ENCODE data around the gene ABCB6.

The ABCB6 gene

DNA sequence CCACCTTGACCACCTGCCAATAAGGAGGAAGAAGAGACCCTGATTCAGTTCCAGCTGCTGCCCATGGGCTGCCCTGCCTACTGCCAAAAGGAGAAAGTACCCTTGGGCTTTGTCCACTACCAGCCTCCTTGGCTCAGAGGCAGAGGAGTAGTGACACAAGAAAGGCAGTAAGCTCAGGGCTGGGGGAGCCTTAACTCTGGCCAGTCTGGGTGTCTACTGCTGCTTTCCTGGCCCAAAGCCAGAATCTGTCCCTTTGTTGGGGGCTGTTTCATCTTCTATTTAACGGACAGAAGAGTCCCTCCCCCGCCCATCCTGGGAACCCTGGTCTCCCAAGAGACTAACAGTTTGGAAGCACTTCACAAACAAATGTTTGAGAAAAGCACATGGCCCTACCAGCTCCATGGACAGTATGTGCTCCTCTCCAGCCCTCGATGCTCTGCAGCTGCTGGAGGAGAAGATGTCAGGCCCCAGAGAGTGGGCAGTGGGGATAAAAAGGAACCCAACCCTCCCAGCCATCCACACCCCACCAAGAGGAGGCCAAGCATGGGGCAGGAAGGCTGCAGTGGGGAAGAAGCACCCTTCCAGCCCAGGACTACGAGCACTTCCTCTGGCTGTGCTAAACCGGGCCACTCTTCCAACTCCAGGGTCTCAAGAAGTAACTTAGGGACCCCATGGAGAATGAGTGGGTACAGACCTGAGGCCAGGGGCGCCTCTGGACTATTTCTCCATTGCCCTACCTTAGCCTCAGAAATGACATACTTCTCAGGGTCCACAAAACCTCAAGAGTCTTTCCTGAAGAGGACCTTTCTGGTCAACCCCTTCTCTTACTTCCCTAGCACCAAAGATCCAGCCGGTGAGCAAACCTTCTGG, 9.5 kb upstream of the ABCB6 start:
- H4K20me1 ChIP-seq: peaks cover 58% of the 10 kb centered on the region

DNA sequence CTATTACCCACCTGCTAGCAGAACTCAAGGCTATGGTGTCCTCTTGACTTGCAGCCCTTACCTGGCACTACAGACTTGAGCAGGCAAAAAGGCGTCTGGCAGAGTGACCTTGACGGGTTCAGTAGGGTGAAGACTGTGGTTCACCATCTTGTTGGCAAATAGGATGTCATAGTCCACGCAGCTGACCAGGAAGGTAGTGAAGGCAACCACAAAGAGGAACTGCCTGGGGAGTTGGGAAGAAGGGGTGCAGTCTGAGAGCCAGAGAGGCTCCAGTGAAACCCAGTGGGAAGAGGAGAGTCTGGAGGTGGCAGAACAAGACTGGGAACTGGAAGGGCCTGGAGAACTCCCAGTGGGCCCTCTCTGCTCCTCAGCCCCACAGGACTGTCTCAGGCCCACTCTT, 6.6 kb upstream of the ABCB6 start:
- Histone ChIP-seq H3K27me3 (no peaks in the 10 kb centered on the region), H3K4me1 (peaks cover 41% of the 10 kb centered on the region), H3K36me3 (peaks cover 61% of the 10 kb centered on the region), H3K9me3 (no peaks in the 10 kb centered on the region), H3K9ac (peak overlapping the region; percentile 18; the same call in 1 of the 2 replicates), H3K4me2 (peak overlapping the region; percentile 88), H3K27ac (peak overlapping the region; percentile 28; the same call in 1 of the 2 replicates), H4K20me1 (peaks cover 64% of the 10 kb centered on the region), H3K4me3 (no peak overlapping the region)
- TF ChIP-seq Cebpa-rat (IDR thresholded peaks at IDR 0.05): no peak

More for the DNA sequence above, 9.5 kb upstream of the ABCB6 start:
- H3K9ac ChIP-seq: peak overlapping the region; percentile 88
- peaks cover 48% of the 10 kb centered on the region for H3K36me3 ChIP-seq
- no peaks in the 10 kb centered on the region for H3K27me3 ChIP-seq
- peaks cover 58% of the 10 kb centered on the region for H3K4me1 ChIP-seq
- peak overlapping the region; percentile 86 for H3K4me3 ChIP-seq
- no peak for TF ChIP-seq Cebpa-rat (IDR thresholded peaks at IDR 0.05)
- peak overlapping the region; percentile 84 for H3K27ac ChIP-seq
- H3K4me2 ChIP-seq: peak overlapping the region; percentile 88
- no peaks in the 10 kb centered on the region for H3K9me3 ChIP-seq

DNA sequence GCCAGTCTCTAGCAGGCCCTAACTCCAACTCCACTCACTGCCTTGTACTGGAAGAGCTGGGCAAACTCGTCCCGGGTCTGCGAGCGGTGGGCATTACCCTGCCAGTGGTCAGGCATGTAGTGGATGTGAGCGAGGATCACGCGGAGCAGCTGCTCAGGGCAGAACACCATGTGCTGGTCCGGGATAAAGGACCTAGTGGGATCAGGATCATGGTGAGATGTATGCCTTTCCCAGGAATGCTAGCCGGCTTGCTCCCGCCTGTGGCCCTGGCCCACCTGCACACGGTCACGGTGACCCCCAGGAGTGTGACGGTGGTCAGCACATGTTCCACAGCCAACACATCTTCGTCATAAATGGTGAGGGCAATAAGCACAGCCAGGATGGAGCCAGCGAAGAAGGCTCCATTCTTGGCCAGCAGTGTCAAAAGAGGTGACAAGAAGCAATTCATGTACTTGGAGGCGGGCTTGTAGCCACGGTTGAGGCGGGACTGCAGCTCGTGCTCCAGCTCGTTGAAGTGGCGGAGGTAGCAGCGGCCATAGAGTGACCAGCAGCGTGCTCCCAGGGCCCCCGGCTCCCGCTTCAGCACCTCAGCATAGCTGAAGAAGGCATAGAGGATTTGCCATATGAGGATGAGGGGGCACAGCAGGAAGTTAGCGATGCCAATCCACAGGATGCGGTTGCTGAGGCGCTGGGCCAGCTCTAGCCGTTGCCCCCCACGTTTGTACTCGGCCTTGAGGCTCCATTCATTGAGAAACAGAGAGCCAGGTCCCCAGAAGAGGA, 5.3 kb upstream of the ABCB6 start:
- Histone ChIP-seq H3K9me3 (no peaks in the 10 kb centered on the region), H3K27ac (no peak overlapping the region), H4K20me1 (peaks cover 73% of the 10 kb centered on the region), H3K4me3 (no peak overlapping the region), H3K27me3 (no peaks in the 10 kb centered on the region), H3K9ac (no peak overlapping the region), H3K4me1 (peaks cover 52% of the 10 kb centered on the region), H3K36me3 (peaks cover 71% of the 10 kb centered on the region), H3K4me2 (no peak overlapping the region)
- TF ChIP-seq Cebpa-rat (IDR thresholded peaks at IDR 0.05): no peak

DNA sequence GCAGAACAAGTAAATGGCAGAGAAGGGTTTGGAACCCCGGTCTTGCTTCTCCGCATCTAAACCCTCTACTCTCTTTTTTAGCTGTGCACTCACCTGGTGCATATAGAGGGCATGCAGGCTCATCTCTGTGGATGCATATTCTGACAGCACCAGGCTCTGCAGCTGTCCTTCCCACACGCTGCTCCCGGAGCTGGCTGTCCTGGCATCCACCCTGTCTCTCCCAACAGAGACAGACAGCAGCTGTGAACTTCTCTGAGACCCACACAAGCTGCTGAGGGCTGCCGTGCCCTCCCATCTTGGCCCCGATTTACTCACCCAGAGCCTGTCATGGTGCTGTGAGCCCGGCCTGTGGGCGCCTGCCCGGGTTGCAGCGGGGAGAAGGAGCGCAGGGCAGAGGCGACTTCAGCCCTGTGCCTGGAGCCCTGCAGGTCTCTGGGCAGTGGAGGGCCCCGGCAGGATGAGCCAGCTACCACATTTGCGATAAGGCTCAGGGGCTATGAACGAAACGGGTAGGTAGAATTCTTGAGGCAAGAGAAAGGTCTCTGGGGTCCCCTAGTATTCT, 3.3 kb upstream of the ABCB6 start:
- Histone ChIP-seq H4K20me1 (peaks cover 60% of the 10 kb centered on the region), H3K9ac (no peak overlapping the region), H3K27ac (no peak overlapping the region), H3K4me3 (no peak overlapping the region), H3K4me1 (peaks cover 53% of the 10 kb centered on the region), H3K27me3 (no peaks in the 10 kb centered on the region), H3K36me3 (peaks cover 71% of the 10 kb centered on the region), H3K4me2 (no peak overlapping the region), H3K9me3 (no peaks in the 10 kb centered on the region)
- no peak for TF ChIP-seq Cebpa-rat (IDR thresholded peaks at IDR 0.05)

DNA sequence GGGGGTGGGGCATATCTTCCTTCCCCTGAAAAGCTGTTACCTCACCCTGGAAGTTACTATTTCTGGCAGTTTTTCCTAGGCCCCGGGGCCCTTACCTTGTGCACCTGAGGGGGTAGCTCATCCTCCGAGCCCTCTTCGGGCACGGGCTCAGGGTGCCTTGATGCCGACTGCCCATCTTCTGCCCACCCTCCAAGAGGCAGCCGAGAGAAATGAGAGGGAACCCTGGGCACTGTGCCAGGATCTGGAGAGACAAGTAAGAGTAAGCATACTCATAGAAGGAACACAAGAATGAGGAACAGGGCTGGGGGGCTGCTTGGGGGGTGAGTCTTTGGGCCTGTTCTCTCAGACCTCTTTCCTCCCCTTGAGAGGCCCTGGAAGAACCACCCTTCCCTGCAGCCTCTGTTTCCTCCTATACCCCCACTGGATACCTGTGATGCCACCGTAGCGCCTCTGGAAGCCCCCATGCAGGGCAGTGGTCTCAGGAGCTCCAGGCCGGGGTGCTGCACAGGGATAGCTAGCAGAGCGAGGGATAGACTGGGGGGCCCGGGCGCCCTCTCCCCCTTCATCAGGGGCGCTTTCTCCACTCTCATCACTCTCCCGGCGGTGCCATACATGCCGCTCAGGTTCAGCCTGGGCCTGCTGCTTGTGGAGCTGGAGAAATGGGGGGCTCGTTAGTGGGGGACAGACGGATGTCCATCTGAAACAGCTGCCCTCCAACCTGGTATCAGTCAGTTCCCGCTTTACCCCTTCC, 2.1 kb upstream of the ABCB6 start:
- no peaks in the 10 kb centered on the region for H3K27me3 ChIP-seq
- no peak overlapping the region for H3K27ac ChIP-seq
- no peak overlapping the region for H3K9ac ChIP-seq
- no peak for TF ChIP-seq Cebpa-rat (IDR thresholded peaks at IDR 0.05)
- peaks cover 73% of the 10 kb centered on the region for H3K36me3 ChIP-seq
- no peaks in the 10 kb centered on the region for H3K9me3 ChIP-seq
- H3K4me2 ChIP-seq: no peak overlapping the region
- H3K4me1 ChIP-seq: peaks cover 53% of the 10 kb centered on the region
- no peak overlapping the region for H3K4me3 ChIP-seq
- H4K20me1 ChIP-seq: peaks cover 48% of the 10 kb centered on the region

DNA sequence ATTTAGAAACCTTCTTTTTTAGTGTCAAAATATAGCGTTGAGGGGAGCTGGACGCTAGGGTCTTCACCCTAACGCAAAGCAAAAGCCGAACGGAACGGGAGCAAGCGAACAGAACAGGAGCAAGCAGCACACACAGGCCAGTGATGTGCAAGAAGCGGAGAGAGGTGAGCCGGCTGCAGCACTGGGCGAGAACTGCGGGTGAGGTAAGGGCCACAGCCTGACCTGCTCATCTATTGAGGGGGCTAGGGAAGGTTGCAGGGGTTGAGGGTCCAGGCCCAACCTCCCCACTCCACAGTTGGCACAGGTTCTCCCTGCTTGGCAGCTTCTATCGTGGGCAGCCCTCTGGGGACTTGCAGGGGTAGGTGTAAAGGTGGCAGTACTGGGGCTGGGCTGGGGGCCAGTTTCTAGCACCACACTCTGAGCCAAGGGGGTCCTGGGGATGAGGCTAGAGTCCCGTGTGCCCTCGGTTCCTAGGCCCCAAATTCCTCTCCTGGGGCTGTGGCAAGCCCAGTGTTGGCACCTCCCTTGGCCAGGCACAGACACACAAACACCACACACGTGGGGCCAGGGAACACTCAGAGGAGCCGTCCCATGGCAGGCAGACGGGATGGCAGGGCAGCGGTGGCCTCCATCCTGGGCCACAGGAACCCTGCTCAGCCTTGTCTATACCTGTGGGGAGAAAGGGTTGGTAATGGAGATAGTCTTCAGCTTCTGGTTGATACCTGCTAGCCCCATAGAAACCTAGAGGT, 1.2 kb upstream of the ABCB6 start:
- TF ChIP-seq Cebpa-rat (IDR thresholded peaks at IDR 0.05): no peak
- peaks cover 45% of the 10 kb centered on the region for H3K4me1 ChIP-seq
- no peaks in the 10 kb centered on the region for H3K9me3 ChIP-seq
- no peak overlapping the region for H3K4me3 ChIP-seq
- no peak overlapping the region for H3K27ac ChIP-seq
- peak overlapping the region; percentile 82; the same call in 1 of the 2 replicates for H3K9ac ChIP-seq
- H3K27me3 ChIP-seq: no peaks in the 10 kb centered on the region
- H4K20me1 ChIP-seq: peaks cover 40% of the 10 kb centered on the region
- H3K4me2 ChIP-seq: peak overlapping the region; percentile 99
- peaks cover 70% of the 10 kb centered on the region for H3K36me3 ChIP-seq

DNA sequence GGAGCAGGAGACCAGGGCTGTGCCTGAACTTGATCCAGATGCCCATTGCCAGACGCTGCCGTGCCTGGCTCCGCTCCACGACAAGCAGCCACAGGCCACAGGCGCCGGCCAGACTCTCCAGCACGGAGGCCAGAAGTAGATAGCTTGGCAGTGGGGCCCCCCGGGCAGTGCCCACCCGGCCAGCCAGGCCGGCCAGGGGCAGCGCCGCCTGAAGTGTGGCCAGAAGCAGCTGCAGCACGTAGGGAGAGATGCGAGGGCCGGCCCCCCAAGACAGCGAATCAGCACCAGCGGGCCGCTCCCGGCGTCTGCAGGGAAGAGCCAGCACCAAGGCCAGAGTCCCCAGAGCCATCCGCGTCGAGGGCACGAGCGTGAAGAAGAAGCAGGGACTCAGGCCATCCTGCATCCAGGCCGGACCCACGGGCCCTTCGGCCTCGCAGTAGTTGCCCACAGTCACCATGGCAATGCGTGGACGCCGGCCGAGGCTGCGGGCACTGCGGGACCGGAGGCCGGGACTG, 484 bp downstream of the ABCB6 start:
- Histone ChIP-seq H3K4me2 (peak overlapping the region; percentile 99), H3K4me1 (peaks cover 43% of the 10 kb centered on the region)

DNA sequence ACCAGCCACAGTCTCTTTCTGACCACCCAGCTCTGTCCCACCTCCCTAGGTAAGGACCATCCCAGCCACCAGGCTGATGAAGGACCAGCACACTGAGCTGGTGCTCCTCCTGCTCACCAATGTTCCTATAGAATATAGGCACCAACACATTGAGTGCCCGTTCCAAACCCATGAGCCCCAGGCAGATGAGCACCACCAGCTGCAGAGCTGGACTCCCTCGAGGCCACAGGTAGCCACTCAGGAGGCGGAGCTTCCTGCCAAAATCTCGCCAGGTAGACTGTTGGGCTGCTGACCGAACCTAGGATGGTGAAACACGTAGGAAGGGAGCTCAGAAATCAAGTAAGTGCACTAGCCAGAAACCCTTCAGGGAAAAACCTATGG, 2.2 kb downstream of the ABCB6 start:
- Histone ChIP-seq H3K4me3 (no peak overlapping the region), H3K27ac (no peak overlapping the region), H3K9ac (no peak overlapping the region; the same call in 1 of the 2 replicates)

More for the DNA sequence above, 484 bp downstream of the ABCB6 start:
- H3K36me3 ChIP-seq: peaks cover 70% of the 10 kb centered on the region
- H3K9ac ChIP-seq: peak overlapping the region; percentile 82
- H3K27ac ChIP-seq: peak overlapping the region; percentile 77
- H3K9me3 ChIP-seq: no peaks in the 10 kb centered on the region
- no peaks in the 10 kb centered on the region for H3K27me3 ChIP-seq
- TF ChIP-seq Cebpa-rat (IDR thresholded peaks at IDR 0.05): no peak
- peaks cover 29% of the 10 kb centered on the region for H4K20me1 ChIP-seq
- H3K4me3 ChIP-seq: peak overlapping the region; percentile 74

More for the DNA sequence above, 2.2 kb downstream of the ABCB6 start:
- H4K20me1 ChIP-seq: peaks cover 18% of the 10 kb centered on the region; the same call in 1 of the 2 replicates
- peaks cover 66% of the 10 kb centered on the region for H3K36me3 ChIP-seq
- peaks cover 43% of the 10 kb centered on the region for H3K4me1 ChIP-seq
- peak overlapping the region; percentile 99 for H3K4me2 ChIP-seq
- no peaks in the 10 kb centered on the region for H3K27me3 ChIP-seq
- H3K9me3 ChIP-seq: no peaks in the 10 kb centered on the region
- TF ChIP-seq Cebpa-rat (IDR thresholded peaks at IDR 0.05): no peak

Measured in BLaER1 (cell line).